Kidney epithelial cell (primary cell): Measurements from ENCODE around the gene OR6B2. TPM values are rescaled to one million over a fixed set of nuclear protein-coding genes. Genes with fewer than 3 reads are reported as not detected.
A peak's percentile ranks its signal among the peaks of the same experiment; 100 is the strongest.

ENCODE experiments used
- DNase-seq: peaks from one replicate; pipeline ENCODE4 v3.0.0-alpha.2; 2010; ENCODE audit warnings: low read depth
- H3K27me3 ChIP-seq: 2 replicates; pipeline ENCODE4 v1.6.0; 2011; ENCODE audit warnings: low read length; ENCODE audit not compliant: control insufficient read depth, insufficient read depth
- H3K36me3 ChIP-seq: 2 replicates; pipeline ENCODE4 v1.5.1; 2011; ENCODE audit warnings: low read length; ENCODE audit not compliant: control insufficient read depth, insufficient read depth
- H3K4me3 ChIP-seq: 2 replicates; pipeline ENCODE4 v1.5.1; 2011; ENCODE audit warnings: low read depth, mild to moderate bottlenecking, control low read depth, low read length
- CTCF ChIP-seq: IDR thresholded peaks from 2 replicates; pipeline ENCODE4 v1.5.1; 2011; ENCODE audit warnings: mild to moderate bottlenecking, moderate library complexity, low read length, control low read depth, inconsistent platforms; ENCODE audit not compliant: insufficient read depth, poor library complexity, severe bottlenecking
- total RNA-seq: library from RNA; depleted of rRNA; stranded (reverse); fragments of >200 nt; gene quantifications from 2 replicates; pipeline ENCODE4 v1.2.3, GENCODE V29; 2015

OR6B2 gene
- total RNA-seq, 1 donor from 2014 or later = not detected

- Histone ChIP-seq H3K36me3 (no peaks in the 10 kb centered on the region), H3K4me3 (no peak overlapping the region), H3K27me3 (peaks cover 13% of the 10 kb centered on the region)
- TF ChIP-seq CTCF = no peak
- no peak for DNase-seq
Measured at GRCh38 chr2:240037358-240037757, 7.1 kb upstream of the OR6B2 start.

- no peak for DNase-seq
- peaks cover 10% of the 10 kb centered on the region for H3K27me3 ChIP-seq
- no peak overlapping the region for H3K4me3 ChIP-seq
- no peaks in the 10 kb centered on the region for H3K36me3 ChIP-seq
- no peak for TF ChIP-seq CTCF
Measured at GRCh38 chr2:240033330-240033678, 3.1 kb upstream of the OR6B2 start.

- no peak for TF ChIP-seq CTCF
Measured at GRCh38 chr2:240032406-240033329, 2.4 kb upstream of the OR6B2 start.

GRCh38 chr2:240024766-240025165, 5.5 kb downstream of the OR6B2 start:
- TF ChIP-seq CTCF = no peak
- Histone ChIP-seq H3K36me3 (no peaks in the 10 kb centered on the region), H3K27me3 (no peaks in the 10 kb centered on the region), H3K4me3 (peak overlapping the region; percentile 97)
- no peak for DNase-seq

More at GRCh38 chr2:240032406-240033329, 2.4 kb upstream of the OR6B2 start:
- Histone ChIP-seq H3K4me3 (no peak overlapping the region), H3K27me3 (peaks cover 10% of the 10 kb centered on the region), H3K36me3 (no peaks in the 10 kb centered on the region)
- DNase-seq = no peak

GRCh38 chr2:240023792-240024191, 6.4 kb downstream of the OR6B2 start:
- no peak for TF ChIP-seq CTCF
- Histone ChIP-seq H3K27me3 (no peaks in the 10 kb centered on the region), H3K36me3 (no peaks in the 10 kb centered on the region), H3K4me3 (no peak overlapping the region)
- DNase-seq = no peak

- H3K4me3 ChIP-seq = no peak overlapping the region
- H3K36me3 ChIP-seq = no peaks in the 10 kb centered on the region
- peak; percentile 39 for DNase-seq
- peak; percentile 97 for TF ChIP-seq CTCF
- H3K27me3 ChIP-seq = no peaks in the 10 kb centered on the region
Measured at GRCh38 chr2:240021488-240022104, 8.6 kb downstream of the OR6B2 start.
